ENCODE measurements around the gene AKAP6. TPM values are rescaled to one million over a fixed set of nuclear protein-coding genes. Genes with fewer than 3 reads are reported as not detected.

The AKAP6 gene
- total RNA-seq, 2 donors from 2014 or later = 3.6 to 9.9 TPM

DNA sequence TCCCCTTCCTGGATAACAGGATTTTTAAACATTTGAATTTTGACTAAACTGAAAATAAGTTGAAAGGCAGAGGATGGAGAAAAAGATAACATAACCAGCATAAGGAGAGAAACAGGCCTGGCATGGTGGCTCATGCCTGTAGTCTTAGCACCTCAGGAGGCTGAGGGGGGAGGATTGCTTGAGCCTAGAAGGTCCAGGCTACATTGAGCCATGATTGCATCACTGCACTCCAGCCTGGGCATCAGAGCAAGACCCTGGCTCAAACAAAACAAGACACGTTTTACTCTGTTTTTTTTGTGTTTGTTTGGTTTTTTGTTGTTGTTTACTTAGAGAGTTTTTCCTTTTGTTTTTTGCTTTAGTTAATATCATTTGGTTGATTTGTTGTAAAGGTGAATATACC is 8.7 kb downstream of the AKAP6 start:
- intact Hi-C loops (cut with DNase I) = no loop called here
- Histone ChIP-seq H3K27me3 (replicated peaks; ENCODE audit: insufficient read depth) (no peaks in the 10 kb centered on the region), H3K36me3 (no peaks in the 10 kb centered on the region), H3K4me1 (replicated peaks) (no peaks in the 10 kb centered on the region), H3K27ac (no peak overlapping the region), H3K9me3 (no peaks in the 10 kb centered on the region), H3K4me3 (no peak overlapping the region)
- TF ChIP-seq POLR2A (IDR thresholded peaks at IDR 0.05) (no peak), POLR2AphosphoS5 (IDR thresholded peaks at IDR 0.05) (no peak)
- TF ChIP-seq, protein P1, sequence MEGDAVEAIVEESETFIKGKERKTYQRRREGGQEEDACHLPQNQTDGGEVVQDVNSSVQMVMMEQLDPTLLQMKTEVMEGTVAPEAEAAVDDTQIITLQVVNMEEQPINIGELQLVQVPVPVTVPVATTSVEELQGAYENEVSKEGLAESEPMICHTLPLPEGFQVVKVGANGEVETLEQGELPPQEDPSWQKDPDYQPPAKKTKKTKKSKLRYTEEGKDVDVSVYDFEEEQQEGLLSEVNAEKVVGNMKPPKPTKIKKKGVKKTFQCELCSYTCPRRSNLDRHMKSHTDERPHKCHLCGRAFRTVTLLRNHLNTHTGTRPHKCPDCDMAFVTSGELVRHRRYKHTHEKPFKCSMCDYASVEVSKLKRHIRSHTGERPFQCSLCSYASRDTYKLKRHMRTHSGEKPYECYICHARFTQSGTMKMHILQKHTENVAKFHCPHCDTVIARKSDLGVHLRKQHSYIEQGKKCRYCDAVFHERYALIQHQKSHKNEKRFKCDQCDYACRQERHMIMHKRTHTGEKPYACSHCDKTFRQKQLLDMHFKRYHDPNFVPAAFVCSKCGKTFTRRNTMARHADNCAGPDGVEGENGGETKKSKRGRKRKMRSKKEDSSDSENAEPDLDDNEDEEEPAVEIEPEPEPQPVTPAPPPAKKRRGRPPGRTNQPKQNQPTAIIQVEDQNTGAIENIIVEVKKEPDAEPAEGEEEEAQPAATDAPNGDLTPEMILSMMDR (IDR thresholded peaks at IDR 0.05) = no peak
- DNase-seq (ENCODE audit: low spot score) = no peak
- WGBS = 87% methylated on average over 1 of the region's 1 CpG

DNA sequence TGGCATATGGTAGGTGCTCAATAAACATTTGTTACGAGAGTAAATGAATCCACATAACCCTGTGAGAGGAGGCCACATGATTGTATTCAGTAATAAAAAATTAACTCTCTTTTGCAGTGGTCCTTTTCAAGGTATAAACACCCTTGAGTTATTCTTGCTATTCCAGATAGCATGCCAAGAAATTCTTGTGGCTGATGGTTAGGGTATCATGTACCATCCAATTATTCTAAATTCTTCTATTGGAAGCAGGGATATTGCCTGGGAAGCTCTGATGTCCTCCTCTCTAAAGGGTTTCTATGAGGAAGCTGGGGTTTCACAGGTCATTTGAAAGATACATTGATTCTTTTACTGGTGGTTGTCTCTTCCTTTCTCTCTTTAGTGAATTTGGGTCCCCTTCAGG is 10.1 kb downstream of the AKAP6 start:
- no peaks in the 10 kb centered on the region for H3K36me3 ChIP-seq
- WGBS = 72% methylated on average over 1 of the region's 1 CpG
- no peak overlapping the region for H3K27ac ChIP-seq
- intact Hi-C loops (cut with DNase I) = no loop called here
- no peak overlapping the region for H3K4me3 ChIP-seq
- H3K4me1 ChIP-seq (replicated peaks) = no peaks in the 10 kb centered on the region
- no peaks in the 10 kb centered on the region for H3K27me3 ChIP-seq (replicated peaks; ENCODE audit: insufficient read depth)
- no peak for DNase-seq (ENCODE audit: low spot score)
- TF ChIP-seq POLR2A (IDR thresholded peaks at IDR 0.05) (no peak), POLR2AphosphoS5 (IDR thresholded peaks at IDR 0.05) (no peak)
- TF ChIP-seq, protein P1 (IDR thresholded peaks at IDR 0.05) = no peak
- H3K9me3 ChIP-seq = no peaks in the 10 kb centered on the region

DNA sequence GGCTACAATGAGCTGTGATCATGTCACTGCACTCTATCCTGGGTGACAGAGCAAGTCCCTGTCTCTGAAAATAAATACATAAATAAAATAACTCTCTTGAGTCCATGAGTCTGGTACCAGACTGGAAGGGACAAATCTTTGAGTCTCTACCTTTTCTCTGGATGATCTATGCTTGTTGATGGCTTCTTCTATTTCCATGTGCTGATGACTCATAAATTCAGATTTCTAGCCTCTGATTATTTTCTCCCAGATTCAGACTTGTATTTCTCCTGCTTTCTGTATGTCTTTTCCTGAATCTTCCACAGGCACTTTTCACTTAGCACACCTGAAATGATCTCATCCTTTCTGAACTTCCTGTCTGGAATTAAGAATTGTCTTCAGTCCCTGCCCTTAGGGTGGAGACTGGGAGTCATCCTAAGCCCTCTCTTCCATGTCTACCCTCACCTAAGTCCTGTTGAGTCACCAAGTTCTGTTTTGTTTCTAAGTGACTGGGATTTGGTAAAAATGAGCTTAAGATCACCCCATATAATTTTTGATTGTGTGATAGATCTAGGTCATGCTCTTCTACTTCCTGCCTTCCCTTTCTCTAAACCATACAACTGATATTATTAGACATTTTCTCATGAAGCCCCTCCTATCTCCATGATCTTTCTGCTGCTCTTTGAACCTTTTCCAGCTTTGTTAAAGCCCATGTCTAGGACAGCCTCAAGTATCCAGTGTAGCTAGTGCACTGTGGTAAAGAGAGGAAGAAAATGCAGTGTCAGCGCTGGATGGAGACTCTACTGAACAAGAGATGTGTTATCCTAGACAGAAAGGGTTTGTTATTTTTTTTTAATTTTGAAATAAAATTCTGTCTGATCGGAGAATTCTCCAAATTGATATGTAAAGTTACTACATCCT is 13.1 kb downstream of the AKAP6 start:
- TF ChIP-seq POLR2A (IDR thresholded peaks at IDR 0.05) (no peak), POLR2AphosphoS5 (IDR thresholded peaks at IDR 0.05) (no peak)
- TF ChIP-seq, protein P1 (IDR thresholded peaks at IDR 0.05) = no peak
- no peaks in the 10 kb centered on the region for H3K9me3 ChIP-seq
- H3K27me3 ChIP-seq (replicated peaks; ENCODE audit: insufficient read depth) = no peaks in the 10 kb centered on the region
- WGBS = 89% methylated on average over 2 of the region's 2 CpGs
- H3K4me3 ChIP-seq = no peak overlapping the region
- intact Hi-C loops (cut with DNase I) = no loop called here
- no peak overlapping the region for H3K27ac ChIP-seq
- no peaks in the 10 kb centered on the region for H3K4me1 ChIP-seq (replicated peaks)
- H3K36me3 ChIP-seq = no peaks in the 10 kb centered on the region
- no peak for DNase-seq (ENCODE audit: low spot score)

DNA sequence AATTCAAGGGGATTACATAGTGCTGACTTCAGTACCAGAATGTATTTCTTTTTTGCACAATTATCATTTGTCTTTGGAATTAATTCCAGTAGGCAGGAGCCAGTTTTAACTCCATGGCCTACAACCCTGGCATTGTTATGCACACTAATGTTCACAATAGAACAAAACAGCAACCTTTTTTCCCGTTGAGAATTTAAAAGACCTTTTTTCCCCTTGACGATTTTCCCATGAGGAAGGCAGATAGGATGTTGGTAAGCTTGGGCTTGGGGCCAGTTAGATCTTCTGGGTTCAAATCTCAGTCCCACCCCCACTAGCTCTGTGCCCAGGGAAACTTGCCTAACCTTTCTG is 13.7 kb downstream of the AKAP6 start:
- Histone ChIP-seq H3K27ac (no peak overlapping the region), H3K4me1 (replicated peaks) (no peaks in the 10 kb centered on the region), H3K36me3 (no peaks in the 10 kb centered on the region), H3K4me3 (no peak overlapping the region), H3K27me3 (replicated peaks; ENCODE audit: insufficient read depth) (no peaks in the 10 kb centered on the region), H3K9me3 (no peaks in the 10 kb centered on the region)
- 62% methylated on average over 2 of the region's 2 CpGs for WGBS
- no peak for TF ChIP-seq POLR2AphosphoS5 (IDR thresholded peaks at IDR 0.05)
- TF ChIP-seq POLR2A (IDR thresholded peaks at IDR 0.05) = no peak
- TF ChIP-seq, protein P1 (IDR thresholded peaks at IDR 0.05) = no peak
- intact Hi-C loops (cut with DNase I) = no loop called here
- DNase-seq (ENCODE audit: low spot score) = no peak

DNA sequence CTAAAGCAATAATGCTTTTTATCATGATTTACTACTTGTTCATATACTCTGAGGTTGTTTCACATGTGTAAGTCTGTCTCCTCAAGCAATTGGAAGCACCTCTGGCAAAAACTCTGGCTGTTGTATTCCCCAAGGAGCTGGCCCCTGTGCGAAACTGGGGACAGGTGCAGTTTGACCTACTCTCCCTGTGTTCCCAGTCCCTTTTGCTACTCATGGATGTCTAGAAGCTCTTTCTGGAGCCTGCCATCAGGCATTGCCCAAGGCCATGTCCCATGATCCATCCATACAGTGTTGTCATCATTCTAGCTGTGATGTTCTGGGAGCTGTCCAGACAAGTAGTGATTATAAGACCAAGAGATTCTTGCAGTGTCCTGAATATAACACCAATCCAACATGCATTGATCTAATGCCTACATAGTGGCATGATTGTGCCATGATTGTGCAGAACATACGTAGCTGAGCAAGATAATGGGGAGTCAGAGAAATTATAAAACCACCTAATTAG is 14.9 kb downstream of the AKAP6 start:
- WGBS = 94% methylated on average over 2 of the region's 2 CpGs
- TF ChIP-seq POLR2AphosphoS5 (IDR thresholded peaks at IDR 0.05) (no peak), POLR2A (IDR thresholded peaks at IDR 0.05) (no peak)
- TF ChIP-seq, protein P1 (IDR thresholded peaks at IDR 0.05) = no peak
- H3K4me3 ChIP-seq = no peak overlapping the region
- intact Hi-C loops (cut with DNase I) = no loop called here
- no peaks in the 10 kb centered on the region for H3K36me3 ChIP-seq
- no peak overlapping the region for H3K27ac ChIP-seq
- DNase-seq (ENCODE audit: low spot score) = no peak
- H3K4me1 ChIP-seq (replicated peaks) = no peaks in the 10 kb centered on the region
- H3K9me3 ChIP-seq = no peaks in the 10 kb centered on the region
- no peaks in the 10 kb centered on the region for H3K27me3 ChIP-seq (replicated peaks; ENCODE audit: insufficient read depth)
